Kidney (tissue), 14 donors: ENCODE data around the gene FGGY. TPM values are rescaled to one million over a fixed set of nuclear protein-coding genes. Genes with fewer than 3 reads are reported as not detected.
"Not testable (repeated sequence)": the region's sequence is repeated elsewhere in the genome, so short reads cannot be mapped to it uniquely, and the experiment has no call there.

ENCODE experiments used
- DNase-seq, 5 donors: peaks; one replicate each; pipeline ENCODE4 v3.0.0-alpha.2; 2013 to 2020
- FAIRE-seq: peaks from 2 replicates; lab custom pipeline; 2012; peaks lifted over from hg19 to GRCh38; lab: Jason Lieb, UNC
- H3K27ac ChIP-seq, 2 donors: one replicate each; pipeline ENCODE4 v1.7.0; 2013; ENCODE audit warnings: low read depth in 2 of 2, low read length in 2 of 2, inconsistent platforms in 1 of 2
- H3K27me3 ChIP-seq: one replicate; pipeline ENCODE4 v1.7.1; 2013; ENCODE audit warnings: low read length, inconsistent platforms; ENCODE audit not compliant: control insufficient read depth, insufficient read depth
- H3K36me3 ChIP-seq, 3 donors: one replicate each; pipeline versions ENCODE4 v1.7.0 to v1.7.1; 2013; ENCODE audit warnings: low read length in 3 of 3, control low read depth in 1 of 3, inconsistent platforms in 1 of 3; ENCODE audit not compliant: insufficient read depth in 3 of 3, control insufficient read depth in 2 of 3
- H3K4me1 ChIP-seq, 3 donors: one replicate each; pipeline versions ENCODE4 v1.7.0 to v1.7.1; 2013; ENCODE audit warnings: low read length in 3 of 3, inconsistent platforms in 1 of 3, low read depth in 1 of 3; ENCODE audit not compliant: control insufficient read depth in 2 of 3, insufficient read depth in 2 of 3
- H3K4me3 ChIP-seq, 3 donors: one replicate each; pipeline versions ENCODE4 v1.7.0 to v1.8.1; 2013; ENCODE audit warnings: low read length in 3 of 3, control low read depth in 1 of 3, inconsistent platforms in 1 of 3
- H3K9ac ChIP-seq, 3 donors: one replicate each; pipeline versions ENCODE4 v1.7.0 to v1.7.1; 2013; ENCODE audit warnings: low read length in 3 of 3, control low read depth in 1 of 3, inconsistent platforms in 1 of 3
- H3K9me3 ChIP-seq, 3 donors: one replicate each; pipeline versions ENCODE4 v1.7.0 to v1.7.1; 2013; ENCODE audit warnings: low read length in 3 of 3, control low read depth in 1 of 3, inconsistent platforms in 1 of 3; ENCODE audit not compliant: control insufficient read depth in 2 of 3, insufficient read depth in 1 of 3
- CTCF ChIP-seq: IDR thresholded peaks from 3 replicates; pipeline ENCODE4 v1.5.1; 2012; ENCODE audit warnings: mild to moderate bottlenecking, moderate library complexity, borderline replicate concordance; ENCODE audit not compliant: insufficient read depth; ENCODE audit errors: extremely low read depth
- intact Hi-C: fragments of 100-400 bp; cut with DNase I; formaldehyde crosslinking; loops from one replicate; pipeline ENCODE4 v1.11.1; 2022
- polyA plus RNA-seq: library from polyadenylated mRNA; stranded (reverse); fragments of 350-450 nt; fragmentation: Illumina TruSeq; extraction: RNeasy Lipid Tissue Mini Kit (QIAGEN cat#74804); gene quantifications from one replicate; pipeline ENCODE4 v1.2.3, GENCODE V29; 2014; ENCODE audit warnings: low read depth, low replicate concordance; ENCODE audit not compliant: insufficient read depth
- total RNA-seq: library from RNA; stranded (reverse); fragmentation: NEBNext Ultra II Directional; extraction: Animal tissue kit (Norgen Biotek cat#: 25700); gene quantifications from one replicate; pipeline ENCODE4 v1.2.1, GENCODE V29; 2021
- donor health status: control.
- donor health status: control.
- donor health status: control.
- donor health status: control.
- donor health status: control.
- donor health status: DM: yes; HTN: yes; CAD: no.
- donor health status: Normal renal cell carcinoma (clear cell type).

FGGY gene
- total and polyA plus RNA-seq, 2 donors from 2014 or later, result 11.2 to 31.0 TPM

- Histone ChIP-seq H3K36me3 (no peaks in the 10 kb centered on the region), H3K9ac (no peak overlapping the region), H3K4me3 (no peak overlapping the region), H3K27me3 (no peaks in the 10 kb centered on the region), H3K9me3 (no peaks in the 10 kb centered on the region), H3K27ac (no peak overlapping the region), H3K4me1 (no peaks in the 10 kb centered on the region)
- FAIRE-seq (no peak), DNase-seq (peak in 2 of 5 donors; percentile 44 to 80)
- no peak for TF ChIP-seq CTCF
- intact Hi-C loops, result loop anchor here (10.0 kb wide), 1 partner anchor 962 kb away; no protein-coding TSS in a partner anchor
These were observed 410.4 kb downstream of the FGGY start for GRCh38 chr1:59707178-59707791.

- H3K9ac ChIP-seq, result no peak overlapping the region
- no peak for TF ChIP-seq CTCF
- H3K4me3 ChIP-seq, result no peak overlapping the region
- H3K27me3 ChIP-seq, result no peaks in the 10 kb centered on the region
- intact Hi-C loops, result loop anchor here (10.0 kb wide), 1 partner anchor 965 kb away; no protein-coding TSS in a partner anchor
- H3K4me1 ChIP-seq, result no peaks in the 10 kb centered on the region
- H3K27ac ChIP-seq, result no peak overlapping the region
- no peaks in the 10 kb centered on the region for H3K9me3 ChIP-seq
- H3K36me3 ChIP-seq, result no peaks in the 10 kb centered on the region
- FAIRE-seq (no peak), DNase-seq (peak in 1 of 5 donors; percentile 16)
These were observed 412.4 kb downstream of the FGGY start for GRCh38 chr1:59709333-59709732.

- DNase-seq, H3K27me3 ChIP-seq, H3K9ac ChIP-seq, H3K4me1 ChIP-seq, FAIRE-seq, intact Hi-C loops, H3K4me3 ChIP-seq, H3K9me3 ChIP-seq, H3K27ac ChIP-seq, H3K36me3 ChIP-seq: not testable (repeated sequence)
These were observed 414.0 kb downstream of the FGGY start for GRCh38 chr1:59710920-59711319.

GRCh38 chr1:59714219-59714618 lies 417.3 kb downstream of the FGGY start:
- H3K4me1 ChIP-seq, result no peaks in the 10 kb centered on the region
- H3K27ac ChIP-seq, result no peak overlapping the region
- no peaks in the 10 kb centered on the region for H3K27me3 ChIP-seq
- no peak for DNase-seq
- no peak overlapping the region for H3K9ac ChIP-seq
- no peak overlapping the region for H3K4me3 ChIP-seq
- intact Hi-C loops, result no loop called here
- no peak for TF ChIP-seq CTCF
- H3K36me3 ChIP-seq, result no peaks in the 10 kb centered on the region
- no peak for FAIRE-seq
- H3K9me3 ChIP-seq, result no peaks in the 10 kb centered on the region
